ENCODE data around the gene IER3IP1. TPM values are rescaled to one million over a fixed set of nuclear protein-coding genes. Genes with fewer than 3 reads are reported as not detected.

Gene IER3IP1
- total RNA-seq, 1 donor from 2014 or later = 14.2 TPM

DNA sequence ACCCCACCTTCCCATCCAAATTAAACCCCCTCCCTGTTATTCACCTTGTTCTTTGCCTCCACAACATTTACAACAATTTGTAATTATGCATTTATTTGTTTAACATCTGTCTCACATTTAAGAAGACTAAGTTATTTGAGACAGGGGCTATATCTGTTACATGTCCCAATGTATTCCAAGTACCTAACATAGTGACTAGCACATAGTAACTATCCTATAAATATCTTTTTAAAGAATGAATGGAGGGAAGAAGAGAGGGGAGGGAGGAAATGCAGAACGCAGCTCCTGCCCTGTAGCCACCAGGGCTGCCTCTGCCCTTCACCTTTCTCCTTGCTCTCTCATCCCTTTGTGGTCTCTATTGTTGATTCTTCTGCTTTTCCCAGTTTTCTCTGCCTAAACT is 66.4 kb downstream of the IER3IP1 start:
- Mint-ChIP-seq H3K4me3 (ENCODE audit: low read depth) (no peak overlapping the region), H3K27ac (no peak overlapping the region), H3K36me3 (ENCODE audit: low read depth) (peaks cover 45% of the 10 kb centered on the region), H3K4me1 (ENCODE audit: low read depth) (no peaks in the 10 kb centered on the region), H3K9me3 (no peaks in the 10 kb centered on the region), H3K27me3 (ENCODE audit: low read depth) (no peaks in the 10 kb centered on the region)
- DNase-seq (ENCODE audit: low spot score) = no peak
- intact Hi-C loops (cut with micrococcal nuclease) = no loop called here

GRCh38 chr18:47108998-47109405 is 67.2 kb downstream of the IER3IP1 start:
- Mint-ChIP-seq H3K4me1 (ENCODE audit: low read depth) (no peaks in the 10 kb centered on the region), H3K9me3 (no peaks in the 10 kb centered on the region), H3K4me3 (ENCODE audit: low read depth) (no peak overlapping the region), H3K27ac (no peak overlapping the region), H3K36me3 (ENCODE audit: low read depth) (peaks cover 41% of the 10 kb centered on the region), H3K27me3 (ENCODE audit: low read depth) (no peaks in the 10 kb centered on the region)
- intact Hi-C loops (cut with micrococcal nuclease) = no loop called here
- DNase-seq (ENCODE audit: low spot score) = no peak

GRCh38 chr18:47108373-47108772 is 67.8 kb downstream of the IER3IP1 start:
- intact Hi-C loops (cut with micrococcal nuclease) = no loop called here
- Mint-ChIP-seq H3K27ac (no peak overlapping the region), H3K27me3 (ENCODE audit: low read depth) (no peaks in the 10 kb centered on the region), H3K4me3 (ENCODE audit: low read depth) (no peak overlapping the region), H3K36me3 (ENCODE audit: low read depth) (peaks cover 36% of the 10 kb centered on the region), H3K4me1 (ENCODE audit: low read depth) (no peaks in the 10 kb centered on the region), H3K9me3 (no peaks in the 10 kb centered on the region)
- no peak for DNase-seq (ENCODE audit: low spot score)

Other genes starting within 250 kb of the IER3IP1 start
- not detected in 2 replicates for gene ELOA2, start 140.7 kb downstream of the IER3IP1 start, total RNA-seq
- 39.3 and 40.8 TPM in 2 replicates for gene HDHD2, start 25.9 kb downstream of the IER3IP1 start, total RNA-seq
- gene SKOR2, start 75.3 kb upstream of the IER3IP1 start, total RNA-seq = not detected in 2 replicates